Measurements from ENCODE around the gene ZNF827.
"Not testable (repeated sequence)": the region's sequence is repeated elsewhere in the genome, so short reads cannot be mapped to it uniquely, and the experiment has no call there.

The ZNF827 gene

GRCh38 chr4:145866991-145867390 is 71.6 kb downstream of the ZNF827 start:
- DNase-seq (ENCODE audit: low read depth): no peak

GRCh38 chr4:145865274-145865941 is 73.2 kb downstream of the ZNF827 start:
- DNase-seq (ENCODE audit: low read depth): no peak

- DNase-seq (ENCODE audit: low read depth): no peak
These were observed 75.4 kb downstream of the ZNF827 start for GRCh38 chr4:145863191-145863590.

- no peak for DNase-seq (ENCODE audit: low read depth)
These were observed 77.0 kb downstream of the ZNF827 start for GRCh38 chr4:145861336-145862318.

- DNase-seq (ENCODE audit: low read depth): no peak
These were observed 77.7 kb downstream of the ZNF827 start for GRCh38 chr4:145860897-145861296.

GRCh38 chr4:145860446-145860845 is 78.2 kb downstream of the ZNF827 start:
- no peak for DNase-seq (ENCODE audit: low read depth)

GRCh38 chr4:145859926-145860325 is 78.7 kb downstream of the ZNF827 start:
- no peak for DNase-seq (ENCODE audit: low read depth)

- DNase-seq (ENCODE audit: low read depth): no peak
These were observed 79.2 kb downstream of the ZNF827 start for GRCh38 chr4:145859426-145859825.

- no peak for DNase-seq (ENCODE audit: low read depth)
These were observed 86.3 kb downstream of the ZNF827 start for GRCh38 chr4:145852256-145852839.

- DNase-seq (ENCODE audit: low read depth): no peak
These were observed 87.0 kb downstream of the ZNF827 start for GRCh38 chr4:145851511-145852201.

- no peak for DNase-seq (ENCODE audit: low read depth)
These were observed 90.9 kb downstream of the ZNF827 start for GRCh38 chr4:145847764-145848163.

GRCh38 chr4:145845118-145845517 is 93.5 kb downstream of the ZNF827 start:
- DNase-seq (ENCODE audit: low read depth): no peak

GRCh38 chr4:145843639-145844038 is 95.0 kb downstream of the ZNF827 start:
- no peak for DNase-seq (ENCODE audit: low read depth)

- no peak for DNase-seq (ENCODE audit: low read depth)
These were observed 95.5 kb downstream of the ZNF827 start for GRCh38 chr4:145843148-145843547.

GRCh38 chr4:145842224-145842887 is 96.3 kb downstream of the ZNF827 start:
- DNase-seq (ENCODE audit: low read depth): no peak

- no peak for DNase-seq (ENCODE audit: low read depth)
These were observed 97.8 kb downstream of the ZNF827 start for GRCh38 chr4:145840801-145841200.

- DNase-seq (ENCODE audit: low read depth): no peak
These were observed 98.4 kb downstream of the ZNF827 start for GRCh38 chr4:145840162-145840768.

GRCh38 chr4:145839151-145839550 is 99.5 kb downstream of the ZNF827 start:
- DNase-seq (ENCODE audit: low read depth): no peak

- not testable (repeated sequence) for DNase-seq (ENCODE audit: low read depth)
These were observed 106.2 kb downstream of the ZNF827 start for GRCh38 chr4:145832384-145832783.

GRCh38 chr4:145830699-145831098 is 107.9 kb downstream of the ZNF827 start:
- DNase-seq (ENCODE audit: low read depth): no peak
